ENCODE measurements around the gene ADCY10. TPM values are rescaled to one million over a fixed set of nuclear protein-coding genes. Genes with fewer than 3 reads are reported as not detected.
A peak's percentile ranks its signal among the peaks of the same experiment; 100 is the strongest.

ADCY10 gene
- total RNA-seq, 1 experiment from 2014 or later = 0.20 TPM

DNA sequence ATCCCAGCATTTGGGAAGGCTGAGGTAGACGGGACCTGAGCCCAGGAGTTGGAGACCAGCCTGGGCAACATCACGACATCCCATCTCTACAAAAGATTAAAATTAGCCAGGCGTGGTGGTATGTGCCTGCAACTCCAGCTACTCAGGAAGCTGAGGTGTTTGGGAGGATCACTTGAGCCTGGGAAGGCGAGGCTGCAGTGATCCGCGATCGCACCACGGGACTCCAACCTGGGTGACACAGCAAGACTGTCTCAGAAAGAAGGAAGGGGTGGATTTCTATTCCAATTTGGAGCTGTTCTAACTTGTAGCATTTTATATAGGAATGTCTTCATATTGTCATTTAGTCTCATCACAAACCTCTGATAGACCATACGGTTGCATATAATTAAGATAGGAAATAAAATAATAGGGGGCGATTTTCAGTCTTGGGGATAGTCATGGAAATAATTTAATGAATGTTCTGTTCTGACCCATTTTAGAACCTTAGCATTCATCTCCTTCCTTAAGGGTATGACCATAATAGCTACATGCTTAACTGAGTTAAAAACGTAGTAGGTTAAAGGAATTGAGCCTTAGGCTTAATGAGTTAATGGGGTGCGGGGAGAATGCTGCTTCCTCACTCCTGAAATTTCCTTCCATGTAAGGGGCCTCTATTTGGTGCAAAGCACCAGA, 93.1 kb downstream of the ADCY10 start:
- H2BK15ac ChIP-seq (ENCODE audit: low read depth, low read length) = no peak overlapping the region
- Mint-ChIP-seq H3K9me3 (peaks cover 2 to 5% of the 10 kb centered on the region in 2 experiments; a peak in 2 of 5 replicates), H3K27ac (no peak overlapping the region; a peak in 1 of 7 replicates), H3K36me3 (ENCODE audit: insufficient read depth in 1 of 3, low read depth in 3 of 3) (peaks cover 0 to 7% (median 3%) of the 10 kb centered on the region in 3 experiments; a peak in 5 of 7 replicates), H3K4me3 (no peak overlapping the region), H3K27me3 (ENCODE audit: low read depth) (0 out of 2 replicates have a peak, but pooled peaks cover 2% of the 10 kb centered on the region), H3K4me1 (peaks cover 25% of the 10 kb centered on the region in 2 experiments)
- H3K14ac ChIP-seq (ENCODE audit: insufficient read depth, low read length) = no peak overlapping the region
- H2AFZ ChIP-seq (ENCODE audit: low read length) = no peak overlapping the region
- no peak overlapping the region for H3K23ac ChIP-seq (ENCODE audit: insufficient read length, low read depth, low read length)
- H2BK120ac ChIP-seq (ENCODE audit: low read depth, low read length, poor library complexity, severe bottlenecking) = no peak overlapping the region
- H3T11ph ChIP-seq (ENCODE audit: low read length) = no peak overlapping the region
- TF ChIP-seq, protein P1, sequence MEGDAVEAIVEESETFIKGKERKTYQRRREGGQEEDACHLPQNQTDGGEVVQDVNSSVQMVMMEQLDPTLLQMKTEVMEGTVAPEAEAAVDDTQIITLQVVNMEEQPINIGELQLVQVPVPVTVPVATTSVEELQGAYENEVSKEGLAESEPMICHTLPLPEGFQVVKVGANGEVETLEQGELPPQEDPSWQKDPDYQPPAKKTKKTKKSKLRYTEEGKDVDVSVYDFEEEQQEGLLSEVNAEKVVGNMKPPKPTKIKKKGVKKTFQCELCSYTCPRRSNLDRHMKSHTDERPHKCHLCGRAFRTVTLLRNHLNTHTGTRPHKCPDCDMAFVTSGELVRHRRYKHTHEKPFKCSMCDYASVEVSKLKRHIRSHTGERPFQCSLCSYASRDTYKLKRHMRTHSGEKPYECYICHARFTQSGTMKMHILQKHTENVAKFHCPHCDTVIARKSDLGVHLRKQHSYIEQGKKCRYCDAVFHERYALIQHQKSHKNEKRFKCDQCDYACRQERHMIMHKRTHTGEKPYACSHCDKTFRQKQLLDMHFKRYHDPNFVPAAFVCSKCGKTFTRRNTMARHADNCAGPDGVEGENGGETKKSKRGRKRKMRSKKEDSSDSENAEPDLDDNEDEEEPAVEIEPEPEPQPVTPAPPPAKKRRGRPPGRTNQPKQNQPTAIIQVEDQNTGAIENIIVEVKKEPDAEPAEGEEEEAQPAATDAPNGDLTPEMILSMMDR (conservative IDR thresholded peaks at IDR 0.05) = no peak
- no peak overlapping the region for H3K27ac ChIP-seq (ENCODE audit: insufficient read length, low read depth, low read length)
- H3K4me2 ChIP-seq (ENCODE audit: insufficient read depth, insufficient read length, low read length) = no peak overlapping the region
- H3K23me2 ChIP-seq (ENCODE audit: insufficient read length, low read depth, low read length, poor library complexity, severe bottlenecking) = no peaks in the 10 kb centered on the region
- H4K20me1 ChIP-seq (ENCODE audit: control insufficient read depth, insufficient read depth, insufficient read length) = no peaks in the 10 kb centered on the region
- H2BK20ac ChIP-seq (ENCODE audit: low read depth, low read length, poor library complexity, severe bottlenecking) = no peak overlapping the region
- no CpG with 5 or more reads among the region's 12 CpGs for WGBS (ENCODE audit: extremely low coverage, insufficient read length, low lambda C conversion rate)
- H3K27me3 ChIP-seq (ENCODE audit: insufficient read depth, low read length) = no peaks in the 10 kb centered on the region
- H2BK5ac ChIP-seq (ENCODE audit: insufficient read length, low read length) = no peak overlapping the region
- H3K79me1 ChIP-seq (ENCODE audit: insufficient read depth, low read depth, low read length, poor library complexity, severe bottlenecking) = no peaks in the 10 kb centered on the region
- H3K9me3 ChIP-seq (ENCODE audit: control insufficient read depth, low read depth, low read length) = no peaks in the 10 kb centered on the region
- no peak overlapping the region for H2AK5ac ChIP-seq (ENCODE audit: insufficient read length, low read length)
- H3K4me1 ChIP-seq (ENCODE audit: insufficient read depth, low read length) = peaks cover 6% of the 10 kb centered on the region; the same call in 1 of the 2 replicates
- H3K9ac ChIP-seq (ENCODE audit: extremely low read depth, insufficient read length, low read length) = no peak overlapping the region
- H4K5ac ChIP-seq (ENCODE audit: insufficient read length, low read depth, low read length) = no peak overlapping the region
- no peak overlapping the region for H3K56ac ChIP-seq (ENCODE audit: insufficient read length, low read depth, low read length)
- H3K18ac ChIP-seq (ENCODE audit: insufficient read length, low read depth, low read length) = no peak overlapping the region
- no peak overlapping the region for H4K8ac ChIP-seq (replicated peaks; ENCODE audit: insufficient read length, low read depth, low read length)
- no peak overlapping the region for H4K91ac ChIP-seq (ENCODE audit: insufficient read length, low read depth, low read length)
- H2BK12ac ChIP-seq (ENCODE audit: insufficient read length, low read depth, low read length) = no peak overlapping the region
- DNase-seq = peak; percentile 38
- H3K79me2 ChIP-seq (ENCODE audit: insufficient read depth, low read length) = no peaks in the 10 kb centered on the region
- no peak overlapping the region for H3K4ac ChIP-seq (ENCODE audit: low read depth, low read length)

Measured in H9 (cell line).